ENCODE measurements around the gene RASGEF1C. TPM values are rescaled to one million over a fixed set of nuclear protein-coding genes. Genes with fewer than 3 reads are reported as not detected.

RASGEF1C gene
- total RNA-seq, 2 experiments from 2014 or later: not detected

DNA sequence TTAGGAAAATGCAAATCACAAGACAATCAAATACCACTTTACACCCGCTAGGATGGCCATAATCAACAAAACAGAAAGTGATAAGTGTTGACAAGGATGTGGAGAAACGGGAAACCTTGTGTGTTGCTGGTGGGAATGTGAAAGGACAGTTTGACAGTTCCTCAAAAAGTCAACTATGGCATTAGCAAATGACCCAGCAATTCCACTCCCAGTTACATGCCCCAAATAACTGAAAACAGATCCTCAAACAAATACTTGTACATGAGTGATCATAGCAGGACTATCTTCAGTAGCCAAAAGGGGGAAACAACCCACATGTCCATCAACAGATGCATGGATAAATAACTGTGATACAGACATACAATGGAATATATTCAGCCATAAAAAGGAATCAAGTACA is 21.2 kb downstream of the RASGEF1C start:
- no TSS peak for BruUV-seq (replicated peaks)
- CTCF ChIA-PET (ENCODE audit: unreplicated experiment): no interaction called here
- DNase-seq (ENCODE audit: low spot score): no peak

DNA sequence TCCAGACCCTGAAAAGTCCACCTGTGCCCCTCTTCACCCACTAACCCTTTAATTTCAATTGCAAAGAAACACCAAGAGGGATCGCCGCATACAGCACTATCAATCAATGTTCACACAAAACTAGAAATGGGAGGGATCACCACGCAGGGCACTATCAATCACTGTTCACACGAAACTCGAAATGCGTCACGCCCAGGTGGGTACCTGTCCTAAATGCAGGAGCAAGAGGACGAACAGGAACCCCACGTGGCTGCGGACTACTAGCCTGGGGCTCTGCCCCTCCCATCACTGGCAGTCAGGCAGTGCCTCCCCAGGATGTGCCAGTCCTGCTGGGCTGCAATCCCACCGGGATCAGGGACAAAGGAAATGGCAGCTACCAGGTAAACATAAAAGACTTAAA is 28.2 kb downstream of the RASGEF1C start:
- intact Hi-C loops (cut with micrococcal nuclease; ENCODE audit: unreplicated experiment): no loop called here
- H3K4me2 ChIP-seq (ENCODE audit: low read length): no peak overlapping the region
- ChIA-PET POLR2A (no interaction called here), CTCF (ENCODE audit: unreplicated experiment) (no interaction called here)
- H3K9me2 ChIP-seq (ENCODE audit: insufficient read depth, low read length): no peaks in the 10 kb centered on the region
- H3K36me3 ChIP-seq (ENCODE audit: insufficient read depth, low read length): no peaks in the 10 kb centered on the region
- no peaks in the 10 kb centered on the region for H3K79me2 ChIP-seq (ENCODE audit: insufficient read depth, low read depth, low read length)
- no peak overlapping the region for H2AFZ ChIP-seq (ENCODE audit: low read length)
- BruUV-seq (replicated peaks): no TSS peak
- no peaks in the 10 kb centered on the region for H3K9me3 ChIP-seq (ENCODE audit: low read length)
- no peaks in the 10 kb centered on the region for H4K20me1 ChIP-seq (ENCODE audit: insufficient read depth, low read length)
- H3K27ac ChIP-seq (ENCODE audit: low read depth, low read length, poor library complexity, severe bottlenecking): no peak overlapping the region
- TF ChIP-seq EZH2phosphoT487 (IDR thresholded peaks at IDR 0.05; ENCODE audit: borderline replicate concordance, low read depth, low read length): no peak
- TF ChIP-seq, protein P1, sequence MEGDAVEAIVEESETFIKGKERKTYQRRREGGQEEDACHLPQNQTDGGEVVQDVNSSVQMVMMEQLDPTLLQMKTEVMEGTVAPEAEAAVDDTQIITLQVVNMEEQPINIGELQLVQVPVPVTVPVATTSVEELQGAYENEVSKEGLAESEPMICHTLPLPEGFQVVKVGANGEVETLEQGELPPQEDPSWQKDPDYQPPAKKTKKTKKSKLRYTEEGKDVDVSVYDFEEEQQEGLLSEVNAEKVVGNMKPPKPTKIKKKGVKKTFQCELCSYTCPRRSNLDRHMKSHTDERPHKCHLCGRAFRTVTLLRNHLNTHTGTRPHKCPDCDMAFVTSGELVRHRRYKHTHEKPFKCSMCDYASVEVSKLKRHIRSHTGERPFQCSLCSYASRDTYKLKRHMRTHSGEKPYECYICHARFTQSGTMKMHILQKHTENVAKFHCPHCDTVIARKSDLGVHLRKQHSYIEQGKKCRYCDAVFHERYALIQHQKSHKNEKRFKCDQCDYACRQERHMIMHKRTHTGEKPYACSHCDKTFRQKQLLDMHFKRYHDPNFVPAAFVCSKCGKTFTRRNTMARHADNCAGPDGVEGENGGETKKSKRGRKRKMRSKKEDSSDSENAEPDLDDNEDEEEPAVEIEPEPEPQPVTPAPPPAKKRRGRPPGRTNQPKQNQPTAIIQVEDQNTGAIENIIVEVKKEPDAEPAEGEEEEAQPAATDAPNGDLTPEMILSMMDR (conservative IDR thresholded peaks at IDR 0.05; ENCODE audit: low read length): no peak
- no peak overlapping the region for H3K4me3 ChIP-seq (ENCODE audit: low read depth, low read length, poor library complexity, severe bottlenecking)
- DNase-seq (ENCODE audit: low spot score): no peak
- H3K4me1 ChIP-seq (ENCODE audit: insufficient read depth, low read length, poor library complexity, severe bottlenecking): no peaks in the 10 kb centered on the region

More for the DNA sequence above, 21.2 kb downstream of the RASGEF1C start:
- no peak overlapping the region for H3K4me3 ChIP-seq (ENCODE audit: low read depth, low read length, poor library complexity, severe bottlenecking)
- H3K9me2 ChIP-seq (ENCODE audit: insufficient read depth, low read length): no peaks in the 10 kb centered on the region
- H3K27ac ChIP-seq (ENCODE audit: low read depth, low read length, poor library complexity, severe bottlenecking): no peak overlapping the region
- H3K4me2 ChIP-seq (ENCODE audit: low read length): no peak overlapping the region
- POLR2A ChIA-PET: no interaction called here
- intact Hi-C loops (cut with micrococcal nuclease; ENCODE audit: unreplicated experiment): no loop called here
- H3K36me3 ChIP-seq (ENCODE audit: insufficient read depth, low read length): no peaks in the 10 kb centered on the region
- TF ChIP-seq EZH2phosphoT487 (IDR thresholded peaks at IDR 0.05; ENCODE audit: borderline replicate concordance, low read depth, low read length): no peak
- TF ChIP-seq, protein P1 (conservative IDR thresholded peaks at IDR 0.05; ENCODE audit: low read length): no peak
- no peaks in the 10 kb centered on the region for H3K9me3 ChIP-seq (ENCODE audit: low read length)
- H4K20me1 ChIP-seq (ENCODE audit: insufficient read depth, low read length): no peaks in the 10 kb centered on the region
- H3K4me1 ChIP-seq (ENCODE audit: insufficient read depth, low read length, poor library complexity, severe bottlenecking): no peaks in the 10 kb centered on the region
- H3K79me2 ChIP-seq (ENCODE audit: insufficient read depth, low read depth, low read length): no peaks in the 10 kb centered on the region
- no peak overlapping the region for H2AFZ ChIP-seq (ENCODE audit: low read length)

DNA sequence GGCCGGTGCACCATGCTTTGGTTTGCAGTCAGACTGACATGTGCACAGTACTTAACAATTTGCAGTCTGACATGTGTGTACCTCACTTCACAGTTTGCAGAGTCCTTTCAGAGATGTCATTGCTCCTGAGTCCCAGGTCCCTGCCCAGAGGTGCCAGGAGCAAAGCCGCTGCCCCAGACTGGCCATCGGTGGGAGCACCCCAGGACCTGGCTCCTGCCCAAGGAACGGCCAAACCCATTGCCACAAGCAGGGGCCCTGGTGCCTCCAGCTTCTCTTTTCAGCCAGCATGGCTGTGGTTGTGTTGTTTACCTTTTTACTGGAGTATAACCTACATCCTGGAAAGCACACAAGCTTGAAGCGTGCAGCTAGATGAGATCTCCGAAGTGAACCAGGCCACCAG is 28.6 kb downstream of the RASGEF1C start:
- Histone ChIP-seq H4K20me1 (ENCODE audit: insufficient read depth, low read length) (no peaks in the 10 kb centered on the region), H3K9me2 (ENCODE audit: insufficient read depth, low read length) (no peaks in the 10 kb centered on the region), H3K4me3 (ENCODE audit: low read depth, low read length, poor library complexity, severe bottlenecking) (no peak overlapping the region), H3K9me3 (ENCODE audit: low read length) (no peaks in the 10 kb centered on the region), H3K36me3 (ENCODE audit: insufficient read depth, low read length) (no peaks in the 10 kb centered on the region), H3K4me1 (ENCODE audit: insufficient read depth, low read length, poor library complexity, severe bottlenecking) (no peaks in the 10 kb centered on the region), H2AFZ (ENCODE audit: low read length) (no peak overlapping the region), H3K79me2 (ENCODE audit: insufficient read depth, low read depth, low read length) (no peaks in the 10 kb centered on the region), H3K4me2 (ENCODE audit: low read length) (no peak overlapping the region), H3K27ac (ENCODE audit: low read depth, low read length, poor library complexity, severe bottlenecking) (no peak overlapping the region)
- DNase-seq (ENCODE audit: low spot score): no peak
- ChIA-PET POLR2A (no interaction called here), CTCF (ENCODE audit: unreplicated experiment) (no interaction called here)
- intact Hi-C loops (cut with micrococcal nuclease; ENCODE audit: unreplicated experiment): no loop called here
- TF ChIP-seq, protein P1 (conservative IDR thresholded peaks at IDR 0.05; ENCODE audit: low read length): no peak
- no peak for TF ChIP-seq EZH2phosphoT487 (IDR thresholded peaks at IDR 0.05; ENCODE audit: borderline replicate concordance, low read depth, low read length)
- no TSS peak for BruUV-seq (replicated peaks)
